ENCODE data around the gene CHERP. TPM values are rescaled to one million over a fixed set of nuclear protein-coding genes. Genes with fewer than 3 reads are reported as not detected.

The CHERP gene
- total RNA-seq, 1 experiment from 2014 or later, result 52.9 TPM

GRCh38 chr19:16537111-16537510 lies 5.1 kb downstream of the CHERP start:
- BruUV-seq (replicated peaks), result no TSS peak
- peaks cover 22% of the 10 kb centered on the region; the same call in 1 of the 2 replicates for H3F3A ChIP-seq (ENCODE audit: insufficient read depth, low read depth)
- CTCF ChIA-PET, result no interaction called here
- peaks cover 74% of the 10 kb centered on the region for H3K79me2 ChIP-seq (ENCODE audit: low read depth)
- no peaks in the 10 kb centered on the region for H3K9me2 ChIP-seq (ENCODE audit: insufficient read depth)
- POLR2A ChIA-PET (ENCODE audit: unreplicated experiment), result no interaction called here
- H3K9me3 ChIP-seq (ENCODE audit: insufficient read depth, low read depth), result no peaks in the 10 kb centered on the region
- H3K36me3 ChIP-seq (ENCODE audit: low read depth), result peaks cover 54% of the 10 kb centered on the region
- H3K4me3 ChIP-seq, result no peak overlapping the region
- H3K4me2 ChIP-seq, result no peak overlapping the region
- peaks cover 90% of the 10 kb centered on the region for H4K20me1 ChIP-seq (ENCODE audit: insufficient read depth)
- TF ChIP-seq EZH2 (IDR thresholded peaks at IDR 0.05; ENCODE audit: low read depth), result no peak
- TF ChIP-seq CTCF (conservative IDR thresholded peaks at IDR 0.05), result no peak
- H3K27ac ChIP-seq, result no peak overlapping the region
- intact Hi-C loops (cut with micrococcal nuclease; ENCODE audit: unreplicated experiment), result no loop called here
- H3K4me1 ChIP-seq (replicated peaks; ENCODE audit: insufficient read depth), result peaks cover 8% of the 10 kb centered on the region
- H2AFZ ChIP-seq, result no peak overlapping the region
- no peak for DNase-seq
- H3K27me3 ChIP-seq (ENCODE audit: insufficient read depth, low read depth), result no peaks in the 10 kb centered on the region

- intact Hi-C loops (cut with micrococcal nuclease; ENCODE audit: unreplicated experiment), result no loop called here
- Histone ChIP-seq H3K4me2 (no peak overlapping the region), H3K27ac (no peak overlapping the region), H3F3A (ENCODE audit: insufficient read depth, low read depth) (peaks cover 22% of the 10 kb centered on the region; the same call in 1 of the 2 replicates), H4K20me1 (ENCODE audit: insufficient read depth) (peaks cover 92% of the 10 kb centered on the region), H3K27me3 (ENCODE audit: insufficient read depth, low read depth) (no peaks in the 10 kb centered on the region), H3K36me3 (ENCODE audit: low read depth) (peaks cover 63% of the 10 kb centered on the region), H3K9me2 (ENCODE audit: insufficient read depth) (no peaks in the 10 kb centered on the region), H3K9me3 (ENCODE audit: insufficient read depth, low read depth) (no peaks in the 10 kb centered on the region), H3K4me1 (replicated peaks; ENCODE audit: insufficient read depth) (peaks cover 6% of the 10 kb centered on the region), H3K79me2 (ENCODE audit: low read depth) (peaks cover 64% of the 10 kb centered on the region), H2AFZ (no peak overlapping the region), H3K4me3 (no peak overlapping the region)
- TF ChIP-seq CTCF (conservative IDR thresholded peaks at IDR 0.05) (no peak), EZH2 (IDR thresholded peaks at IDR 0.05; ENCODE audit: low read depth) (no peak)
- ChIA-PET CTCF (interaction anchor here (0.6 kb wide), 1 partner anchor 38 kb away, joined by 4 read pairs; no protein-coding TSS in a partner anchor), POLR2A (ENCODE audit: unreplicated experiment) (no interaction called here)
- BruUV-seq (replicated peaks), result no TSS peak
- DNase-seq, result no peak
These were observed 6.1 kb downstream of the CHERP start for GRCh38 chr19:16536130-16536529.

- intact Hi-C loops (cut with micrococcal nuclease; ENCODE audit: unreplicated experiment), result no loop called here
- BruUV-seq (replicated peaks), result no TSS peak
- ChIA-PET POLR2A (ENCODE audit: unreplicated experiment) (no interaction called here), CTCF (no interaction called here)
- H3K4me3 ChIP-seq, result no peak overlapping the region
- no peak overlapping the region for H2AFZ ChIP-seq
- no peaks in the 10 kb centered on the region for H3K27me3 ChIP-seq (ENCODE audit: insufficient read depth, low read depth)
- H3K9me3 ChIP-seq (ENCODE audit: insufficient read depth, low read depth), result no peaks in the 10 kb centered on the region
- no peaks in the 10 kb centered on the region for H3K9me2 ChIP-seq (ENCODE audit: insufficient read depth)
- H4K20me1 ChIP-seq (ENCODE audit: insufficient read depth), result peaks cover 86% of the 10 kb centered on the region
- no peaks in the 10 kb centered on the region for H3K4me1 ChIP-seq (replicated peaks; ENCODE audit: insufficient read depth)
- TF ChIP-seq CTCF (conservative IDR thresholded peaks at IDR 0.05) (no peak), EZH2 (IDR thresholded peaks at IDR 0.05; ENCODE audit: low read depth) (no peak)
- H3K79me2 ChIP-seq (ENCODE audit: low read depth), result peaks cover 56% of the 10 kb centered on the region
- H3F3A ChIP-seq (ENCODE audit: insufficient read depth, low read depth), result peaks cover 17% of the 10 kb centered on the region; the same call in 1 of the 2 replicates
- peaks cover 59% of the 10 kb centered on the region for H3K36me3 ChIP-seq (ENCODE audit: low read depth)
- no peak for DNase-seq
- H3K27ac ChIP-seq, result no peak overlapping the region
- H3K4me2 ChIP-seq, result no peak overlapping the region
These were observed 6.9 kb downstream of the CHERP start for GRCh38 chr19:16535381-16535780.

All from PC-9 (cell line).